ENCODE results near the gene COL13A1. TPM values are rescaled to one million over a fixed set of nuclear protein-coding genes. Genes with fewer than 3 reads are reported as not detected.

COL13A1 gene
- total and polyA plus RNA-seq, 4 donors = 0.17 to 0.47 (median 0.18) TPM

- TF ChIP-seq CTCF (IDR thresholded peaks at IDR 0.05; ENCODE audit: low read depth, low read length, missing input control) = peak; percentile 36
These were observed 83.8 kb downstream of the COL13A1 start (continued) for GRCh38 chr10:69885379-69886013.

GRCh38 chr10:69888882-69889584, 87.3 kb downstream of the COL13A1 start:
- no peaks in the 10 kb centered on the region for H3K9me3 ChIP-seq (ENCODE audit: control insufficient read depth in 4 of 4, low read length in 3 of 4)
- no peak overlapping the region for H3K27ac ChIP-seq (ENCODE audit: low read depth in 1 of 2, low read length in 2 of 2)
- H3K27me3 ChIP-seq (ENCODE audit: control insufficient read depth in 4 of 4, insufficient read depth in 4 of 4, low read length in 3 of 4) = no peaks in the 10 kb centered on the region
- H3K4me1 ChIP-seq (ENCODE audit: control insufficient read depth in 4 of 4, insufficient read depth in 4 of 4, low read length in 3 of 4) = peaks cover 5 to 52% (median 41%) of the 10 kb centered on the region in 4 donors
- no peak overlapping the region for H3K9ac ChIP-seq (ENCODE audit: low read depth in 1 of 2, low read length in 2 of 2)
- no peak overlapping the region for H3K4me3 ChIP-seq (ENCODE audit: low read depth in 1 of 3, low read length in 3 of 3)
- TF ChIP-seq NR2F2 (IDR thresholded peaks at IDR 0.05) (no peak), ATF3 (IDR thresholded peaks at IDR 0.05) (no peak), REST (IDR thresholded peaks at IDR 0.05) (no peak), FOXA1 (IDR thresholded peaks at IDR 0.05) (no peak), FOXA2 (IDR thresholded peaks at IDR 0.05) (no peak)
- DNase-seq (ENCODE audit: low spot score) = no peak
- H3K36me3 ChIP-seq (ENCODE audit: control insufficient read depth in 4 of 4, insufficient read depth in 3 of 4, low read depth in 1 of 4, low read length in 3 of 4) = no peaks in the 10 kb centered on the region
- 89% methylated on average over 12 of the region's 12 CpGs for WGBS

- Histone ChIP-seq H3K4me3 (ENCODE audit: low read depth in 1 of 3, low read length in 3 of 3) (no peak overlapping the region), H3K9me3 (ENCODE audit: control insufficient read depth in 4 of 4, low read length in 3 of 4) (no peaks in the 10 kb centered on the region), H3K27ac (ENCODE audit: low read depth in 1 of 2, low read length in 2 of 2) (no peak overlapping the region), H3K4me1 (ENCODE audit: control insufficient read depth in 4 of 4, insufficient read depth in 4 of 4, low read length in 3 of 4) (peaks cover 5 to 47% (median 41%) of the 10 kb centered on the region in 4 donors), H3K27me3 (ENCODE audit: control insufficient read depth in 4 of 4, insufficient read depth in 4 of 4, low read length in 3 of 4) (no peaks in the 10 kb centered on the region), H3K9ac (ENCODE audit: low read depth in 1 of 2, low read length in 2 of 2) (no peak overlapping the region), H3K36me3 (ENCODE audit: control insufficient read depth in 4 of 4, insufficient read depth in 3 of 4, low read depth in 1 of 4, low read length in 3 of 4) (no peaks in the 10 kb centered on the region)
- DNase-seq (ENCODE audit: low spot score) = no peak
- 43% methylated on average over 7 of the region's 7 CpGs for WGBS
- peak in 1 of 2 donors; percentile 68 for TF ChIP-seq EGR1 (IDR thresholded peaks at IDR 0.05; ENCODE audit: low read depth in 2 of 2)
- TF ChIP-seq MAX (IDR thresholded peaks at IDR 0.05) = peak; percentile 92
- peak; percentile 66 to 88 for TF ChIP-seq HNF4A (conservative IDR thresholded peaks at IDR 0.05)
- TF ChIP-seq ATF3 (IDR thresholded peaks at IDR 0.05) = no peak
- no peak for TF ChIP-seq GABPA (IDR thresholded peaks at IDR 0.05 in 1 of 2, conservative IDR thresholded peaks at IDR 0.05 in 1 of 2)
- TF ChIP-seq CTCF (IDR thresholded peaks at IDR 0.05; ENCODE audit: low read depth, low read length, missing input control) = no peak
- peak in 1 of 2 donors; percentile 9 for TF ChIP-seq RAD21 (IDR thresholded peaks at IDR 0.05)
- TF ChIP-seq ZBTB33 (IDR thresholded peaks at IDR 0.05) = peak; percentile 62
- no peak for TF ChIP-seq HNF4G (IDR thresholded peaks at IDR 0.05)
- TF ChIP-seq TAF1 (conservative IDR thresholded peaks at IDR 0.05) = no peak
- peak; percentile 71 to 92 for TF ChIP-seq RXRA (IDR thresholded peaks at IDR 0.05)
These were observed 88.5 kb downstream of the COL13A1 start for GRCh38 chr10:69890065-69890847.
